K562 (cell line): ENCODE results near the gene MYBPC3. TPM values are rescaled to one million over a fixed set of nuclear protein-coding genes. Genes with fewer than 3 reads are reported as not detected.

Experiments used
- ASH1L ChIP-seq: fragments of 450-650 bp; IDR thresholded peaks from 2 replicates; pipeline ENCODE4 v1.6.1; 2018; ENCODE audit warnings: borderline replicate concordance, mild to moderate bottlenecking, low read depth; ENCODE audit not compliant: partially characterized antibody
- DIDO1 ChIP-seq: fragments of 450-650 bp; IDR thresholded peaks from 2 replicates; pipeline ENCODE4 v1.6.1; 2016; ENCODE audit warnings: low read depth, missing biosample characterization, missing genetic modification characterization
- DPF2 ChIP-seq: fragments of 450-650 bp; IDR thresholded peaks from 2 replicates; pipeline ENCODE4 v1.6.1; 2016
- E2F4 ChIP-seq: sonication (generic); formaldehyde crosslinking; IDR thresholded peaks from 2 replicates; pipeline ENCODE4 v1.8.0; 2022; ENCODE audit warnings: mild to moderate bottlenecking, low read depth, missing genetic modification reagents
- GATAD2A ChIP-seq: fragments of 450-650 bp; IDR thresholded peaks from 2 replicates; pipeline ENCODE4 v1.6.1; 2017
- GTF2B ChIP-seq: IDR thresholded peaks from 2 replicates; pipeline ENCODE4 v1.6.1; 2011; ENCODE audit not compliant: insufficient read length; ENCODE audit errors: extremely low read depth
- HMGXB4 ChIP-seq: sonication (generic); formaldehyde crosslinking; IDR thresholded peaks from 2 replicates; pipeline ENCODE4 v1.8.1; 2023; ENCODE audit warnings: mild to moderate bottlenecking, missing genetic modification reagents
- KDM4B ChIP-seq, 2 experiments: fragments of 450-650 bp in 1 of 2; sonication (generic) in 1 of 2; IDR thresholded peaks; 2 replicates each; pipeline ENCODE4 v1.6.1; 2016 to 2017; ENCODE audit warnings: borderline replicate concordance in 2 of 2, antibody characterized with exemption in 1 of 2, low read depth in 1 of 2, mild to moderate bottlenecking in 1 of 2
- POLR2G ChIP-seq: fragments of 200-400 bp; formaldehyde crosslinking; IDR thresholded peaks from 2 replicates; pipeline ENCODE4 v1.6.1; 2017; ENCODE audit warnings: low read depth, mild to moderate bottlenecking, antibody characterized with exemption, low read length, moderate library complexity
- RCOR1 ChIP-seq, 2 experiments: IDR thresholded peaks; 2 replicates each; pipeline ENCODE4 v1.6.1; 2012; ENCODE audit warnings: low read depth in 2 of 2, low read length in 2 of 2, borderline replicate concordance in 1 of 2, improper control_type of control experiment in 1 of 2
- SMARCB1 ChIP-seq: IDR thresholded peaks from 2 replicates; pipeline ENCODE4 v1.6.1; 2011; ENCODE audit warnings: improper control_type of control experiment, low read depth; ENCODE audit not compliant: insufficient read length
- SRF ChIP-seq, 2 experiments: fragments of 250-450, 450-650 bp in 1 of 2; sonication (Bioruptor Pico) in 1 of 2; sonication (generic) in 1 of 2; formaldehyde crosslinking; IDR thresholded peaks; 2 replicates each; pipeline versions ENCODE4 v1.5.0 to v1.5.1; 2020 to 2022; ENCODE audit warnings: mild to moderate bottlenecking in 1 of 2, missing genetic modification reagents in 1 of 2
- XRCC4 ChIP-seq: IDR thresholded peaks from one replicate; pipeline ENCODE4 v1.6.1; 2011; ENCODE audit not compliant: insufficient read depth, insufficient read length; ENCODE audit errors: extremely low read depth
- ZFX ChIP-seq: sonication (generic); formaldehyde crosslinking; IDR thresholded peaks from 2 replicates; pipeline ENCODE4 v1.8.0; 2022; ENCODE audit warnings: mild to moderate bottlenecking, missing genetic modification reagents, moderate library complexity
- ZKSCAN1 ChIP-seq: fragments of 150-350 bp; IDR thresholded peaks from 2 replicates; pipeline ENCODE4 v1.6.1; 2016; ENCODE audit warnings: low read depth, low read length
- ZNF24 ChIP-seq: fragments of 450-650 bp; IDR thresholded peaks from 2 replicates; pipeline ENCODE4 v1.6.1; 2016
- ZNF586 ChIP-seq: fragments of 450-650 bp; formaldehyde crosslinking; conservative IDR thresholded peaks from 2 replicates; pipeline ENCODE4 v1.4.0; 2020; ENCODE audit warnings: mild to moderate bottlenecking, moderate library complexity
- ZNF707 ChIP-seq: fragments of 250-450 bp; sonication (Bioruptor Pico); conservative IDR thresholded peaks from 2 replicates; pipeline ENCODE4 v1.8.0; 2022; ENCODE audit warnings: inconsistent platforms, mild to moderate bottlenecking, moderate library complexity
- ZNF740 ChIP-seq, 3 experiments: fragments of 200-800 bp in 1 of 3; sonication (Bioruptor generic) in 1 of 3; sonication (generic) in 1 of 3; formaldehyde crosslinking in 1 of 3; IDR thresholded peaks; 2 replicates each; pipeline versions ENCODE4 v1.6.1 to v1.8.0; 2016 to 2022; ENCODE audit warnings: mild to moderate bottlenecking in 2 of 3, missing compliant biosample characterization in 2 of 3, missing genetic modification characterization in 2 of 3, missing genetic modification reagents in 1 of 3
- ZSCAN29 ChIP-seq: fragments of 450-650 bp; IDR thresholded peaks from 2 replicates; pipeline ENCODE4 v1.6.1; 2017
- polyA plus RNA-seq, 8 experiments: library from polyadenylated mRNA; depleted of rRNA in 4 of 8; stranded (reverse) in 5 of 8; unstranded in 3 of 8; fragments of >200 nt; fragmentation: Nextera tagmentation in 2 of 8; fragmentation: Illumina TruSeq in 1 of 8; extraction: Ambion mirVana in 2 of 8; extraction: Trizol in 1 of 8; gene quantifications; 2 replicates each; pipeline versions ENCODE4 v1.2.1 to v1.2.3, GENCODE V29; 2011 to 2014; ENCODE audit warnings: inconsistent platforms in 1 of 8, missing spikeins in 1 of 8
- total RNA-seq, 7 experiments: library from RNA; depleted of rRNA in 6 of 7; stranded (reverse); fragments of >200 nt in 6 of 7; fragmentation: Illumina TruSeq in 2 of 7; extraction: Trizol in 2 of 7; gene quantifications; 2 replicates each; pipeline versions ENCODE4 v1.2.1 to v1.2.3, GENCODE V29; 2011 to 2021; ENCODE audit warnings: low replicate concordance in 1 of 7

Gene MYBPC3
- total and polyA plus RNA-seq, 9 of the 15 experiments (the other 6 are each of a cell fraction or from before 2014, with no cell fraction given) = 0.01 TPM; not detected in 8

- TF ChIP-seq ZNF586 (CRISPR knock-in tag) (no peak), E2F4 (CRISPR knock-in tag) (no peak), HMGXB4 (CRISPR knock-in tag) (no peak), SRF (CRISPR knock-in tag; IDR thresholded peaks at IDR 0.05) (no peak), ASH1L (no peak), POLR2G (peak; percentile 69), ZNF707 (CRISPR knock-in tag) (no peak), XRCC4 (no peak), KDM4B (IDR thresholded peaks at IDR 0.05; ENCODE audit: borderline replicate concordance in 2 of 2, low read depth in 1 of 2) (no peak), ZNF740 (CRISPR knock-in tag; IDR thresholded peaks at IDR 0.05) (peak; percentile 93), ZNF740 (tag; IDR thresholded peaks at IDR 0.05) (peak in 1 of 2 experiments; percentile 70; a peak in 2 of 4 replicates), DPF2 (peak; percentile 85), RCOR1 (IDR thresholded peaks at IDR 0.05; ENCODE audit: borderline replicate concordance in 1 of 2, low read depth in 2 of 2, low read length in 2 of 2) (peak; percentile 35 to 63; a peak in 2 of 4 replicates), DIDO1 (tag) (no peak), ZFX (CRISPR knock-in tag) (peak; percentile 59), ZKSCAN1 (no peak), GATAD2A (0 out of 2 replicates have a peak, but pooled peaks have one; percentile 17), ZSCAN29 (no peak), SMARCB1 (no peak), GTF2B (no peak), ZNF24 (no peak)
Observed at GRCh38 chr11:47399860-47400767, 47.6 kb upstream of the MYBPC3 start (continued).
